SK-N-MC (cell line): ENCODE results near the gene CCDC51.

ENCODE experiments used
- EZH2 ChIP-seq: fragments of 200-600 bp; sonication (generic); IDR thresholded peaks from one replicate; pipeline ENCODE4 v1.6.1; 2017; ENCODE audit warnings: antibody characterized with exemption
- FOXP2 ChIP-seq: optimal IDR thresholded peaks from 2 replicates; pipeline ENCODE3; 2011; ENCODE audit warnings: mild to moderate bottlenecking, moderate library complexity; ENCODE audit not compliant: insufficient read depth; ENCODE audit errors: extremely low read length, control extremely low read depth
- POLR2AphosphoS5 ChIP-seq: IDR thresholded peaks from 2 replicates; pipeline ENCODE4 v1.6.1; 2012; ENCODE audit warnings: mild to moderate bottlenecking, low read depth, low read length, borderline replicate concordance

GRCh38 chr3:48486952-48487351 is 47.0 kb upstream of the CCDC51 start:
- TF ChIP-seq POLR2AphosphoS5 (no peak), EZH2 (no peak), FOXP2 (no peak)
